Measurements from ENCODE around the gene BMP7. TPM values are rescaled to one million over a fixed set of nuclear protein-coding genes. Genes with fewer than 3 reads are reported as not detected.

The BMP7 gene
- total and polyA plus RNA-seq, 2 of the 13 experiments (the other 11 are each of a cell fraction or from before 2014, with no cell fraction given): not detected

DNA sequence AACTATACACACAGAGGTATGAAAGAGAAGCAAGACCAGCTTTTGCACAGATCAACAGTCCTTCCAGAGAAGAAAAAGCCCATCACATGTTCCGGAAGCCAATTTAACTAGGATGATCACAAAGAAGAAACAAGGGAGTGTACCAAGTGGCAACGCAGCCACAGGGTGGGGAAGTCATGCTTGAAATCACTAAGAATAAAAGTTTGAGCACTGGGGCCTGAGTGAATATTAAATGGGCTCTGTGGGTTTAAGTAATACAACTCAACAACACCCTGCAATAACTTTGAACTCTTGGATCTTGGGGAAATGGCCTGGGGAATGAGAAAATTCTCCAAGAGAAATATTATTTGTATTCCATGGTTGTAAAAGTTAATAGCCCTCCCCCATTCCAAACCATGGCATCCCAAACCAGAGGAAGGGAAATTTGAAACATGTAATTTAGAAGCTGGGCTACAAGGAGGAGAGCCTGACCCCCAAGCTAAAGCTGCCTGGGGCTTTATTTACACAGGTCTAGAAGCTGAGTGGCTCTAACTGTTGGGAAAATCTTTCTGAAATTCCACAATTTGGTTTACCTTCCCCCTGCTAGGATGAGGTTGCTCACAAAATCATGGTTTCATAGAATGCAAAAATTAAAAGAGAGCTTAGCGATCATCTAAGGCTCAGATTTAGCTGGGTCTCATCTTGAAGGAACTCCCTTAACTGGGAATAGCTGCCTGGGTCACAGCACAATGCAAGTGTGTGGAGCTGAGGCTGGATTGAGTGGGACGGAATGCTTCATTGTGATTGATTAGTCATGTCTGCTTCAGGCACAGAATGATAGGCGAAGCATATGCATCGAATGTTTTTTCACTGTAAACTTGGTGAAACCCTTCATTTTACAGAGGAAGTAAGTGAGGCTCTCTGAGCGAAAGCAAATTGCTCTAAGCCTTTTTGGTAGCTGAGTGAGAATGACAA, 143.6 kb downstream of the BMP7 start (continued):
- TF ChIP-seq, protein P1, sequence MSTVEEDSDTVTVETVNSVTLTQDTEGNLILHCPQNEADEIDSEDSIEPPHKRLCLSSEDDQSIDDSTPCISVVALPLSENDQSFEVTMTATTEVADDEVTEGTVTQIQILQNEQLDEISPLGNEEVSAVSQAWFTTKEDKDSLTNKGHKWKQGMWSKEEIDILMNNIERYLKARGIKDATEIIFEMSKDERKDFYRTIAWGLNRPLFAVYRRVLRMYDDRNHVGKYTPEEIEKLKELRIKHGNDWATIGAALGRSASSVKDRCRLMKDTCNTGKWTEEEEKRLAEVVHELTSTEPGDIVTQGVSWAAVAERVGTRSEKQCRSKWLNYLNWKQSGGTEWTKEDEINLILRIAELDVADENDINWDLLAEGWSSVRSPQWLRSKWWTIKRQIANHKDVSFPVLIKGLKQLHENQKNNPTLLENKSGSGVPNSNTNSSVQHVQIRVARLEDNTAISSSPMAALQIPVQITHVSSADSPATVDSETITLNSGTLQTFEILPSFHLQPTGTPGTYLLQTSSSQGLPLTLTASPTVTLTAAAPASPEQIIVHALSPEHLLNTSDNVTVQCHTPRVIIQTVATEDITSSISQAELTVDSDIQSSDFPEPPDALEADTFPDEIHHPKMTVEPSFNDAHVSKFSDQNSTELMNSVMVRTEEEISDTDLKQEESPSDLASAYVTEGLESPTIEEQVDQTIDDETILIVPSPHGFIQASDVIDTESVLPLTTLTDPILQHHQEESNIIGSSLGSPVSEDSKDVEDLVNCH (CRISPR knock-in tag; IDR thresholded peaks at IDR 0.05): no peak
- TF ChIP-seq, protein P2, sequence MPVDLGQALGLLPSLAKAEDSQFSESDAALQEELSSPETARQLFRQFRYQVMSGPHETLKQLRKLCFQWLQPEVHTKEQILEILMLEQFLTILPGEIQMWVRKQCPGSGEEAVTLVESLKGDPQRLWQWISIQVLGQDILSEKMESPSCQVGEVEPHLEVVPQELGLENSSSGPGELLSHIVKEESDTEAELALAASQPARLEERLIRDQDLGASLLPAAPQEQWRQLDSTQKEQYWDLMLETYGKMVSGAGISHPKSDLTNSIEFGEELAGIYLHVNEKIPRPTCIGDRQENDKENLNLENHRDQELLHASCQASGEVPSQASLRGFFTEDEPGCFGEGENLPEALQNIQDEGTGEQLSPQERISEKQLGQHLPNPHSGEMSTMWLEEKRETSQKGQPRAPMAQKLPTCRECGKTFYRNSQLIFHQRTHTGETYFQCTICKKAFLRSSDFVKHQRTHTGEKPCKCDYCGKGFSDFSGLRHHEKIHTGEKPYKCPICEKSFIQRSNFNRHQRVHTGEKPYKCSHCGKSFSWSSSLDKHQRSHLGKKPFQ (CRISPR knock-in tag; IDR thresholded peaks at IDR 0.05; ENCODE audit: insufficient replicate concordance): no peak
- no peak for TF ChIP-seq SP2 (CRISPR knock-in tag; IDR thresholded peaks at IDR 0.05)
- TF ChIP-seq PAX8 (CRISPR knock-in tag; IDR thresholded peaks at IDR 0.05; ENCODE audit: borderline replicate concordance): no peak
- TF ChIP-seq SIX4 (CRISPR knock-in tag; IDR thresholded peaks at IDR 0.05): no peak
- TF ChIP-seq, protein P3, sequence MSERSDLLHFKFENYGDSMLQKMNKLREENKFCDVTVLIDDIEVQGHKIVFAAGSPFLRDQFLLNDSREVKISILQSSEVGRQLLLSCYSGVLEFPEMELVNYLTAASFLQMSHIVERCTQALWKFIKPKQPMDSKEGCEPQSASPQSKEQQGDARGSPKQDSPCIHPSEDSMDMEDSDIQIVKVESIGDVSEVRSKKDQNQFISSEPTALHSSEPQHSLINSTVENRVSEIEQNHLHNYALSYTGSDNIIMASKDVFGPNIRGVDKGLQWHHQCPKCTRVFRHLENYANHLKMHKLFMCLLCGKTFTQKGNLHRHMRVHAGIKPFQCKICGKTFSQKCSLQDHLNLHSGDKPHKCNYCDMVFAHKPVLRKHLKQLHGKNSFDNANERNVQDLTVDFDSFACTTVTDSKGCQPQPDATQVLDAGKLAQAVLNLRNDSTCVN (CRISPR knock-in tag; IDR thresholded peaks at IDR 0.05; ENCODE audit: borderline replicate concordance): no peak
- TF ChIP-seq, protein P4, sequence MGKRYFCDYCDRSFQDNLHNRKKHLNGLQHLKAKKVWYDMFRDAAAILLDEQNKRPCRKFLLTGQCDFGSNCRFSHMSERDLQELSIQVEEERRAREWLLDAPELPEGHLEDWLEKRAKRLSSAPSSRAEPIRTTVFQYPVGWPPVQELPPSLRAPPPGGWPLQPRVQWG (CRISPR knock-in tag; IDR thresholded peaks at IDR 0.05; ENCODE audit: borderline replicate concordance, low read depth): no peak
- TF ChIP-seq ZNF335 (CRISPR knock-in tag; IDR thresholded peaks at IDR 0.05): no peak
- no peak for TF ChIP-seq ZNF563 (CRISPR knock-in tag; IDR thresholded peaks at IDR 0.05)
